ENCODE results near the gene LARGE1. TPM values are rescaled to one million over a fixed set of nuclear protein-coding genes. Genes with fewer than 3 reads are reported as not detected.

LARGE1 gene
- total and polyA plus RNA-seq, 2 donors (not counting 1 experiment from before 2014, with no cell fraction given) = 14.1 to 19.2 TPM

GRCh38 chr22:33270596-33270995, 649.7 kb downstream of the LARGE1 start:
- Histone ChIP-seq H3K36me3 (ENCODE audit: control insufficient read depth, insufficient read depth, low read length) (no peaks in the 10 kb centered on the region), H3K9me3 (ENCODE audit: control insufficient read depth, insufficient read depth, low read depth, low read length) (no peaks in the 10 kb centered on the region), H3K9ac (ENCODE audit: insufficient read depth, low read length) (no peak overlapping the region), H3K27ac (ENCODE audit: insufficient read depth, low read length) (no peak overlapping the region), H2AFZ (ENCODE audit: low read length) (no peak overlapping the region), H3K4me1 (ENCODE audit: control insufficient read depth, extremely low read depth, insufficient read depth, low read length) (no peaks in the 10 kb centered on the region), H3K27me3 (ENCODE audit: control insufficient read depth, insufficient read depth, low read length) (no peaks in the 10 kb centered on the region), H4K20me1 (ENCODE audit: control insufficient read depth, extremely low read depth, insufficient read depth, low read length) (no peaks in the 10 kb centered on the region), H3K79me2 (ENCODE audit: control insufficient read depth, insufficient read depth, low read length) (no peaks in the 10 kb centered on the region), H3K4me3 (replicated peaks in 1 of 4; ENCODE audit: control extremely low read depth in 1 of 4, insufficient read depth in 1 of 4, low read depth in 3 of 4, low read length in 4 of 4) (no peak overlapping the region), H3K4me2 (ENCODE audit: extremely low read depth, insufficient read depth, low read length) (no peak overlapping the region)
- TF ChIP-seq EZH2 (IDR thresholded peaks at IDR 0.05; ENCODE audit: low read length, missing control alignments) = no peak
- TF ChIP-seq, protein P1, sequence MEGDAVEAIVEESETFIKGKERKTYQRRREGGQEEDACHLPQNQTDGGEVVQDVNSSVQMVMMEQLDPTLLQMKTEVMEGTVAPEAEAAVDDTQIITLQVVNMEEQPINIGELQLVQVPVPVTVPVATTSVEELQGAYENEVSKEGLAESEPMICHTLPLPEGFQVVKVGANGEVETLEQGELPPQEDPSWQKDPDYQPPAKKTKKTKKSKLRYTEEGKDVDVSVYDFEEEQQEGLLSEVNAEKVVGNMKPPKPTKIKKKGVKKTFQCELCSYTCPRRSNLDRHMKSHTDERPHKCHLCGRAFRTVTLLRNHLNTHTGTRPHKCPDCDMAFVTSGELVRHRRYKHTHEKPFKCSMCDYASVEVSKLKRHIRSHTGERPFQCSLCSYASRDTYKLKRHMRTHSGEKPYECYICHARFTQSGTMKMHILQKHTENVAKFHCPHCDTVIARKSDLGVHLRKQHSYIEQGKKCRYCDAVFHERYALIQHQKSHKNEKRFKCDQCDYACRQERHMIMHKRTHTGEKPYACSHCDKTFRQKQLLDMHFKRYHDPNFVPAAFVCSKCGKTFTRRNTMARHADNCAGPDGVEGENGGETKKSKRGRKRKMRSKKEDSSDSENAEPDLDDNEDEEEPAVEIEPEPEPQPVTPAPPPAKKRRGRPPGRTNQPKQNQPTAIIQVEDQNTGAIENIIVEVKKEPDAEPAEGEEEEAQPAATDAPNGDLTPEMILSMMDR (conservative IDR thresholded peaks at IDR 0.05 in 1 of 2, IDR thresholded peaks at IDR 0.05 in 1 of 2; ENCODE audit: low read depth in 1 of 2, low read length in 2 of 2) = no peak
- DNase-seq (ENCODE audit: low read depth in 2 of 2) = no peak

GRCh38 chr22:33261699-33262098, 658.6 kb downstream of the LARGE1 start:
- no peak for DNase-seq (ENCODE audit: low read depth in 2 of 2)
- no peaks in the 10 kb centered on the region for H3K27me3 ChIP-seq (ENCODE audit: control insufficient read depth, insufficient read depth, low read length)

GRCh38 chr22:33260498-33260897, 659.8 kb downstream of the LARGE1 start:
- Histone ChIP-seq H3K27me3 (ENCODE audit: control insufficient read depth, insufficient read depth, low read length) (no peaks in the 10 kb centered on the region), H3K4me1 (ENCODE audit: control insufficient read depth, extremely low read depth, insufficient read depth, low read length) (no peaks in the 10 kb centered on the region), H3K4me3 (replicated peaks in 1 of 4; ENCODE audit: control extremely low read depth in 1 of 4, insufficient read depth in 1 of 4, low read depth in 3 of 4, low read length in 4 of 4) (no peak overlapping the region), H3K4me2 (ENCODE audit: extremely low read depth, insufficient read depth, low read length) (no peak overlapping the region), H3K79me2 (ENCODE audit: control insufficient read depth, insufficient read depth, low read length) (no peaks in the 10 kb centered on the region), H3K27ac (ENCODE audit: insufficient read depth, low read length) (no peak overlapping the region), H2AFZ (ENCODE audit: low read length) (no peak overlapping the region), H3K9me3 (ENCODE audit: control insufficient read depth, insufficient read depth, low read depth, low read length) (no peaks in the 10 kb centered on the region), H3K9ac (ENCODE audit: insufficient read depth, low read length) (no peak overlapping the region), H3K36me3 (ENCODE audit: control insufficient read depth, insufficient read depth, low read length) (no peaks in the 10 kb centered on the region), H4K20me1 (ENCODE audit: control insufficient read depth, extremely low read depth, insufficient read depth, low read length) (no peaks in the 10 kb centered on the region)
- DNase-seq (ENCODE audit: low read depth in 2 of 2) = no peak
- TF ChIP-seq, protein P1 (conservative IDR thresholded peaks at IDR 0.05 in 1 of 2, IDR thresholded peaks at IDR 0.05 in 1 of 2; ENCODE audit: low read depth in 1 of 2, low read length in 2 of 2) = no peak
- no peak for TF ChIP-seq EZH2 (IDR thresholded peaks at IDR 0.05; ENCODE audit: low read length, missing control alignments)

More at GRCh38 chr22:33261699-33262098, 658.6 kb downstream of the LARGE1 start:
- Histone ChIP-seq H3K9me3 (ENCODE audit: control insufficient read depth, insufficient read depth, low read depth, low read length) (no peaks in the 10 kb centered on the region), H3K4me2 (ENCODE audit: extremely low read depth, insufficient read depth, low read length) (no peak overlapping the region), H4K20me1 (ENCODE audit: control insufficient read depth, extremely low read depth, insufficient read depth, low read length) (no peaks in the 10 kb centered on the region), H2AFZ (ENCODE audit: low read length) (no peak overlapping the region), H3K27ac (ENCODE audit: insufficient read depth, low read length) (no peak overlapping the region), H3K79me2 (ENCODE audit: control insufficient read depth, insufficient read depth, low read length) (no peaks in the 10 kb centered on the region), H3K36me3 (ENCODE audit: control insufficient read depth, insufficient read depth, low read length) (no peaks in the 10 kb centered on the region), H3K9ac (ENCODE audit: insufficient read depth, low read length) (no peak overlapping the region), H3K4me3 (replicated peaks in 1 of 4; ENCODE audit: control extremely low read depth in 1 of 4, insufficient read depth in 1 of 4, low read depth in 3 of 4, low read length in 4 of 4) (no peak overlapping the region), H3K4me1 (ENCODE audit: control insufficient read depth, extremely low read depth, insufficient read depth, low read length) (no peaks in the 10 kb centered on the region)
- no peak for TF ChIP-seq EZH2 (IDR thresholded peaks at IDR 0.05; ENCODE audit: low read length, missing control alignments)
- TF ChIP-seq, protein P1 (conservative IDR thresholded peaks at IDR 0.05 in 1 of 2, IDR thresholded peaks at IDR 0.05 in 1 of 2; ENCODE audit: low read depth in 1 of 2, low read length in 2 of 2) = no peak

Data from fibroblast of lung (primary cell).